NOMO-1 treated with dmso at 0.1 percent for 144 hours (cell line): ENCODE measurements around the gene RPA3.
"Not testable (repeated sequence)": the region's sequence is repeated elsewhere in the genome, so short reads cannot be mapped to it uniquely, and the experiment has no call there.

ENCODE experiments used
- DNase-seq: peaks from one replicate; lab custom pipeline; 2025; ENCODE audit not compliant: unreplicated experiment; lab: John Stamatoyannopoulos, UW

Gene RPA3

DNA sequence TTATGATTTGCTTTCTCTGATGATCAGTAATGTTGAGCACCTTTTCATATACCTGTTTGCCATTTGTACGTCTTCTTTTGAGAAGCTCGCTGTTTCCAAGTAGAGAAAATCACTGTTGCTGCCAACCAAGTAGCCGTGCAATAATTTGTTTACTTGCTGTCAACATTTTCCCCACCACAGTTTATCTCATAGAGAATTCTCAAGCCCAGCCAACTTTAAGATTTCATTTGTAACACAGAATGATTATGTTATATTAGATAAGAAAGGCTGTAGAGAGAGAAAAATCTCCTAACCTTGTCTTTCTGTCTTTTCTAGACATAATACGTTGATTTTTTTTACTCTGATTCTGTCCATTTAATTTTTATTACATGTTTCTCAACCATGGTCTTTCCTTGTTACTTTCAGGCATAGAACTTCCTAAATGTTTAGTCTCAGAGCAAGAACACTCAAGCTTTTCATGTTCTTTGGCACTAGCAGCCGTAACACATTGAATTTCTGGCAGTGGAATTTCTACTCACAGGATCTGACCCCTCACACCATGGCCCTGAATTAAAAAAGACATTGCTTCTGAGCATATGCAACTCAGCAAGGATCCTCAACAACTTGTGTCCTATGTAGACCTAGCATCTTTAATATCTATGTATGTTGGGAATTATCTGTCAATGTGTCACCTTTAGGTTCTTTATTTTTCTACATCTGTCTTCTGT lies 23.1 kb downstream of the RPA3 start:
- no peak for DNase-seq

DNA sequence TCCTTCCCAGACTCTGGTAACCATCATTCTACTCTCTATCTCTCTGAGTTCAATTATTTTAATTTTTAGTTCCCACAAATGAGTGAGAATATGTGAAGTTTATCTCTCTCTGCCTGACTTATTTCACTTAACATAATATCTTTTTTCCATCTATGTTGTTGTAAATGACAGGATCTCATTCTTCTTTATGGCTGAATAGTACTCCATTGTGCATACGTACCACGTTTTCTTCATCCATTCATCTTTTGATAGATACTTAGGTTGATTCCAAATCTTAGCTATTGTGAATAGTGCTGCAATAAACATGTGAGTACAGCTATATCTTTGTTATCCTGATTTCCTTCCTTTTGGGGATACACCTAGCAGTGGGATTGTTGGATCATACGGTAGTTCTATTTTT lies 23.9 kb downstream of the RPA3 start:
- no peak for DNase-seq

DNA sequence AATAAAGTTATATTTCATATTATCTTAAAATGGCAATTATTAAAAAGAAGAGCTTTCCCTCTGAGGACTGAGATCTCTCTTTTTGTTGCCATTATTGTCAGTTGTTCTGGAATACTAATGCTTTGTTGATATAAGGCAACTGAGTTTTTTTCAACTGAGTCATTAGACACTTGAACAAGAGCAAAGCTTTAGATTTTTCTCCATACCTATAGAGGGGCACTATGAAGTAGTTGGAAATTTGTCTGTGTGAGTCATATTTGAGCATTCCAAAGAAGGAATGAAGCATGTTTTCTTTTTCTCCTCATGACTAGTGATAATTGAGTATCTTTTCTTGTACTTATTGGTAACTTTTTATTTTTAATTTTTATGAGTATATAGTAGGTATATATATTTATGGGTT lies 24.5 kb downstream of the RPA3 start:
- no peak for DNase-seq

DNA sequence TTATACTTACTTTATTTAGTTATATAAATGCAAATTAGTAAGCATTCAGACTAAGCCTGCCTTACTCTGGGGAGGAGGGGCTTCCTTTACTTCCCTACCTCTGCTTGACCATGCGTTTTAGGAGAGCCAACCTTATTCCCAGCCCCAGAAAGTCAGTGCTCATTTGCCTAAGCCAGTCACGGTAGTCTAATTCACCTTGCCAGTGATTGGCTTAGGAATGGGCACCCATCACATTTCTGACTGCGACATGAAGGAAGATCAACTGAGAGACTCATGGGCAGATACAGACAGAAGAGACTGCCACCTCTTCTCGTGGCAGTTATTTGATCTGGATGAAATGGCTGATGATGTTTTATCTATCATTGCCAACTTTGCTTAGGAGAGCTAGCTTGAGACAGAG lies 29.5 kb downstream of the RPA3 start:
- no peak for DNase-seq

DNA sequence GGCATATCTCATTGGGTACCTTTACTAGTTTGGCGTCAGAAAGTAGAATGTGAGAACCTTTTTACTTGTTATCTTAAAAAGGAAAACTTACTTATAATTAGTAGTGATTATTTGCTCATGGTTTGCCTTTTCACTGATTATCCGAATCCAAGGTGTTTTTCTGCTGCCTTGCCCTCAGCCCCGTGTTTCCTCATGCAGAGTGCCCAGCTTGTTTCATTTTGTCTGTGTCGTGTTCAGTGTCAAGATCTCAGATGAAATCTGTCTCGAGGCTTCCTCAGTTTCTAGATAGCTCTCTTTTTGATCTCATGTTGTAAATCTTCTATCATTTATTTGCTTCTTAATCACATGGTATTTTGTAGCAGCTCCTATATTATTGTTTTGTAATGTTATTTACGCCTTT lies 30.1 kb downstream of the RPA3 start:
- no peak for DNase-seq

DNA sequence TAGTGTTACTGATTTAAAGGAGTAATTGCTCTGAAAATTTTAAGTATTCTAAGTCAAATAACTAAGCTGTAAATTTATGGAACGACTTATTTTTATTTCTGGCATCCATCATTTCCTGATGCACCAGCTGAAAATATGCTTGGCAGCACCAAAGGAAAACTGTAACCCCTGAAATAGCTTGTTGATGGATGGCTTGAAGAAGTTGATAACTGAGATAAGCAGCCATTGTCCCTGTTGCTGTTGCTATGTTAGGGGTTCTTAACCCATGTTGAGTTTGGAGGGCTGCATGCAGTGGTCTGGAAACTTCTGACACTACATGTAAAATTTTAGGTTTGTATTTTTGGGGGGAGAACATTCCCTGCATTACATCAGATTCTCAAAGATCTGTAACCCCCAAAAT lies 30.6 kb downstream of the RPA3 start:
- DNase-seq: no peak

DNA sequence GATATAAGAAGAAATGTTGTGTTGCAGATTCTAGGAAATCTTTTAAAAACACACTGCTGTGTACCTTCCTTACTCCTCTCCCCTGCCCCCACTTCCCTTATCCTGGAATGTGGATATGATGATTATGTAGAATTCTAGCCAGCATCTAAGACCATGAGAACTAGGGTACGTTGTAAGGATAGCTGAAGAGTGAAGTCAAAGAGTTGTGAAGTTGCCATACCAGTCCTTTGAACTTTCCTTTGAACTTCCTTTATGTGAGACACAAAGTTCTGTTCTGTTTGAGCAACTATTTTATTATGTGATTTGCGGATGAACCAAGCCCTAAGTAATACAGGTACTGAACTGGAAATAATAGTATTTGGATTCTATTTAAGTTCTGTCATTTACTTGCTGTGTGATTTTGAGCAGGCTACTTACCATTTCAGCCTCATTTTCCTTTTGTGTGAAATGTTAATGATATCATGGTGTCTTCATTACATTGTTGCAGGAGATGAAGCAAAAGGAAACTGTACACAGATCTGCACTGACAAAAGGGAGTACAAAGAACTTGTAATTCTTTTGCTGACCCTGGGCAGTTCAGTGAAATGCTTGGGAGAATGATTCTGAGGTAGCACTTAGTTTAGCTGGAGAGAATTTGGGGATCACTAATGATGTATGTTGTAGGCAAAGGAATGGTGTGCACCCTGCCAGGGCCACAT lies 31.4 kb downstream of the RPA3 start:
- no peak for DNase-seq

DNA sequence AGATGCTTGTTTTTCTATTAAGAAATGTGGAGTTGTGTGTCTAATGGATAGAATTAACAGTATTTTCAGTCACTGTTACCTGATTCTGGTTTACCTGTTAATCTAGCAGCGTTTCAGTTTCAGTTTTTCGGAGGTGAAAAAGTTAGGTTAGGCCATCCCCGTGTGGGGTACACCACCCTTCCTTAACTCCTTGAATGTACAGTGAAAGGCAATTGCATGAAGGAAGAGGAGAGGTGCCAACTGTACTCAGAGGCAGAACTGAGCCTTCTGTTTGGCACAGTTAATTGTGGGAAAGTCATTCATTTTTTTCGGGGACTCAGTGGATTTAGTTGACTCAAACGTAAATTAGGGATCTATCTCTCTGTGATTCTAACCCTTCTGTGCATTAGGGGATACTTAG lies 35.5 kb downstream of the RPA3 start:
- no peak for DNase-seq

DNA sequence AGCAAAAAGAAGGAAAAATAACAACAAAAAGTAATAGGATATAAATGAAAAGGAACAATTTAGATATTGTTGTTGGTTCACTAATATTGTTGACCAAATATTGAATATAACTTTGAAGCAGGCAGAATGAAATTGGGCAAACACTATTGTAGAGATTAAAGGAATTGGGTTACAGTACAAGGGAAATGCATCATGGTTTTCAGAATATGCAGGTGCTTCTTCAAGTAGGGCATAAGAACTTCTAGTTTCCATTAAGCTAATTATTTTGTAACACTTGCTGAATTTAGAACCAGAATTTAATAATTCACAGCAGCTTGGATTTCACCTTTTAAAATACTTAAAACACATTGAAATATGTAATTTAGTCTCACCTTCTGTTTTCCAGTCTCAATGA lies 36.5 kb downstream of the RPA3 start:
- DNase-seq: no peak

DNA sequence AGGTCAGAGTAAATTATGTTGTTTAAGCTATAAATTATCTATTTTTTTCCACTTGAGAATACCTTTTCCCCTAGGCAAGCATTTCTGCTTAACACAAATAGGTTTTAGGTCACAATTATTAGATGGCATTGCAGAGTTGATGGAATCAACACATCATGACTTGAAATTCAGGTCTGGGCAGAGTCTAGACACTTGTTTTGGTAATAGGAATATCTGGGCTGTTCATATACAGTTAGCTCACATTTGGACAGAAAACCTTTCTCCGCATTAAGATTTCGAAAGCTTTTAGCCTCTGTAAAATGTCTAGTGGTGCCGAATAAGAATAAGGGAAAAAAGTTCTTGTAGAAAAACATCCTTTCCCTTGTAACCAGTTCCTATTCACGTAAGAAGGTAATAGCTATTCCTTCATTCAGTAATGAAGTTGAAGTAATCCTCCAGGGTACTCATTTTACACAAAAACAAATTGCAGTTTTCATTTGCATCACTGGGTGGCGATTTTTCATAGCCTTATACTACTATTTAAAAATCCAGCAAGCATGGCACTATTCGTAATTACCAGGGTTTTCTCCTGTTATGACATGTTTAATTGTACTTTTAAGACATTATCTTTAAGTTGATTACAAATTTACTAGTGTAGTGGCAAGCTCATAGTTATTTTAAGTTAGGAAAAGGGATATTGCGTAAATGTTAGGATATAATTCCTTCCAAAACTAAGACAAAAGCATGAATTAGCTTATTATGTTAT lies 37.0 kb downstream of the RPA3 start:
- no peak for DNase-seq

DNA sequence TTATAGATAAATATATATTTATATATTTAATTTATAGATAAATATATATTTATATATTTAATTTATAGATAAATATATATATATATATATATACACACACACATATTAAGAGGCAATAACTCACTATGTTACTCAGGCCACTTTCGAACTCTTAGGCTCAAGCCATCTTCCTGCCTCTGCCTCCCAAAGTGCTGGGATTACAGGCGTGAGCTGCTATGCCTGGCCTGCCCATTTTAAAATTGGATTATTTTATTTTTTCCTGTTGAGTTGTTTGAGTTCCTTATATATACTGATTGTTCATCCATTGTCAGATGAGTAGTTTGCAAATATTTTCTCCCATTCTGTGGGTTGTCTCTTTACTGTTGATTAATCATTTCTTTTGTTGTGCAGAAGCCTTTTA lies 38.8 kb downstream of the RPA3 start:
- not testable (repeated sequence) for DNase-seq

DNA sequence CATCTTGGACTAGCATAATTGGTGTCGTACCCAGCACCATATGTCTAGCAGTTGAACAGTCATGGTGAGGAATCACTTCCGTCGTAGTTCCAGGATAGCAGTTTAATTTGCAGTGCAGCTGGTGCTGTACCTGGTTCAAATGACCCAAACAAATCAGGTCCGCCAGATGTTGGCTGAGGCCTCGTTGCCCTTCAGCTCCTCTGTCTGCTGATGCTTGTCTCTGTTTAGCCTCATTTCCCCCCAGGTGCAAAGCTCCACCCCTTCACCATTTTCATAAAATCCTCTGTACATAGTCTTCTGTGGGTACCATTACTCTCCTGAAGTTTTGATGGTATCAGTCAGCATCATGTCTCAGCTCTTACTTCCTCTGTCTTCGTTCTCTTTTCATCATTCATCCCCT lies 42.7 kb downstream of the RPA3 start:
- no peak for DNase-seq

DNA sequence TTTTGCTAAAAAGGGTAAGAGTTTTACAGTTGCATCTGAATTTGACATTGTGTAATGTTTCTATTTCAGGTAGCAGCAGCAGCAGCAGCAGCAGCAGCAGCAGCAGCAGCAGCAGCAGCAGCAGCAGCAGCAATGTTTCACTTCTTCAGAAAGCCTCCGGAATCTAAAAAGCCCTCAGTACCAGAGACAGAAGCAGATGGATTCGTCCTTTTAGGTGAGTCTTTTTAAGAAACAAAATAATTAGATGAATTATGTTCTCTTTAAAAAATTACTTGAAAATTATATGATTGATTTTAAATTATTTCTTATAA lies 45.2 kb downstream of the RPA3 start:
- no peak for DNase-seq

DNA sequence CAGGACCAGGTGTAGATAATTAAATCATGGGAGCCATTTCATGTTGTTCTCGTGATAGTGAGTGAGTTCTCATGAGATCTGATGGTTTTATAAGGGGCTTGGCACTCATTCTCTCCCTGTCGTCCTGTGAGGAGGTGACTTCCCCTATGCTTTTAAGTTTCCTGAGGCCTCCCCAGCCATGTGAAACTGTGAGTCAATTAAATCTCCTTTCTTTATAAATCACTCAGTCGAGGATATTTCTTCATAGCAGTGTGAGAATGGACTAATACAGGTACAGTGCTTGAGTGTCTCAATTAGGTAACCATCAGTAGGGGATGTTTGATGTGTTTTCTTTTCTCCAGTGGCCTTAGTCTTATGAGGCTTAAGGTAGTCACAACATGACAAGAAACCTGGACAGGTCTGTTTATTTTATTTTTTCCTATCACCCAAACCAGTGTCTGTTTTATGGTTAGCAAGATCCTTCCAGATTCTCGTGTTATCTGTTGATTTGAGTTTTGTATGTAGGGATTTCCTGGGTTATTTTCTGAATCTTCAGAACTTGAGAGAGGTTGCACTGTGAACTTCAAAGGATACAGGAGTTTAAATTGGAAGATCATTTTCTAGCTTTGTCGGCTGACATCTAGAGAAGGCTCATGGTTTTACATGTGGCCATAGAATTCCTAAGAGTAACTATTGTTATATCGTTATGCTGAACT lies 45.7 kb downstream of the RPA3 start:
- no peak for DNase-seq

DNA sequence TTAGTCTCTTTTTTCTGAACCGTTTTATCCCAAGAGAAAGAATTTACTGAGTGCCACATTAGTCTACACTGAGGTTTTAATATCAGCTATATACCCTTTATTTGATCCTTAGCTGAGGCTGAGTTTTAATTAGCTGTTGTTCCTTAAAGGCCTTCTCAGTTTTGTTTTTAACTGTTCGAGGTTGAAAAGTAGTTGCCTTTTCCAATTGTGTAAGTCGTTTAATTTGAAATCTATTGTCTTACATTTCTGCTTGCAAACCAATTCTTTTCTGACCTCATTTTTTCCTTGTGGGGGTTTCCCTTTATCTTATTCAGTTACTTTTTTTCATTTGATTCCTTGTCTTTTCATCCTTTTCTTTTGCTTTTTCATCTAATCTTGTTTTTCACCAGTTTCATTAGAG lies 47.0 kb downstream of the RPA3 start:
- DNase-seq: no peak

DNA sequence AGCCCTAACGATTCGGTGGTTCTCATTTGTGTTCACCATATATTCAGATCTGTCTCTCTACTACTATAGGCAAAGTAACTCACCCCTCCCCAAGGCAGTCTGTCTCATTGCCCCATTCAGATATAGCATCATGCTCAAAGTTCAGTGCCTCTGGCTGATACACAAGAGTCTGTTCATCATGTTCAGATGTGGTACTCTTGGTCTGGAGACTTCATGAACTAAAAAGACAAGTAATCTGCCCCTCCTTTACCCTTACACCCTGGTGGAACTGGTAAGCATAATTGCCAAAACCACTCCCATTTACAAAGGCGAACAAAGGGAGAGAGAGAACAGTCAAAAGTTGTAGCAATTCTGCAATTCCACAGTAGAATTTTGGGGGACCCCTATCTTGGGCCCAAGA lies 47.9 kb downstream of the RPA3 start:
- no peak for DNase-seq

DNA sequence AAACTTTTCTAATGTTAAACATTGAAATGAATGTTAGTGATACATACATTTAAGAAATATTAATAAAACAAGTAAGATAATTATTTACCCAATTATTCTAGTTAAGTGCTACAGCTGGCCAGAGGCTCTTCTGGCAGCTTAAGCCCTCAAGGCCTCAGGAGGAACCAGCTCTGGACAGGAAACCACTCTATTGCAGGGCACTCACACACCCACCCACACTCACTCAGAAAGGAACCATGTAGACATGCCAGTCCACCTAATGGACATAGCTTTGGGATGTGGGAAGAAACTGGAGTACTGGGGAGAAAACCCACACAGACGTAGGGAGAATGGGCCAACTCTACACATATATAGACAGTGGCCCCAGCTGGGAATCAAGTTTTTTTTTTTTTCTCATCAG lies 49.7 kb downstream of the RPA3 start:
- DNase-seq: no peak

DNA sequence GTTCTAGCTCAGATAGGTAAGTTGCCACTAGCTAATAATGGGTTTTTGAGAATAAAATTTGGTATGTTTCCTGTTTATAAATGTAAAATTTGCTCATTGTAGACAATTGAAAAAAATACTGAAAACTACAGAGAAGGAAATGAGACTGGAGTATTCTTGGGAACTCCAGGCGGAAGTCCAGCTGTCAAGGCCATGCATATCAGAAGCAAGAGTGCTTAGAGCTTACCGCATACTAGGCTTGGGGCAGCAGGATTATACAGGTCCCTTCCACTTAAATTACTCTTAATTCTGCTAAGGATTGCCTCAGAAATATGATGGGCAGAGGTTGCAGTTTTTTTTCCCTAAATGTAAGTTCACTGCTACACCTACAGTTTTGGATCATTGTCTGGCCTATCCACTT lies 51.2 kb downstream of the RPA3 start:
- no peak for DNase-seq

DNA sequence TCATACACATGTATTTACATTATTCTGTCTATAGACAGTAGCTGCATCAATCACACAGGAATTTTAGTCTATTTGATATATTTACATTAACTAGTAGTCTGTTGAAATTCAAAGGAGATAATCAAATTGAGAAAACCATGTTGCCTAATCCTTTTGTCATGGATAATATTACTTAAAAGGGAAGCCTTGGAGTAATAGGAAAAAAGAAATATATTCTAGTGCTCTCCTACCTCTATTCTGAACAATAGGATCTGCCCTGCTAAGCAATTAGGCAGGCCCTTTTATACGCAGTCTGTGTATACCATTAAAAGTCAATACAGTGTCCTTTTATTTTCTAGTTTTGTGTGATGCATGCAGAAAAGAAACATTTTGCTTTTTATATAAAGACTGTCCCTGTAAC lies 53.4 kb downstream of the RPA3 start:
- no peak for DNase-seq

DNA sequence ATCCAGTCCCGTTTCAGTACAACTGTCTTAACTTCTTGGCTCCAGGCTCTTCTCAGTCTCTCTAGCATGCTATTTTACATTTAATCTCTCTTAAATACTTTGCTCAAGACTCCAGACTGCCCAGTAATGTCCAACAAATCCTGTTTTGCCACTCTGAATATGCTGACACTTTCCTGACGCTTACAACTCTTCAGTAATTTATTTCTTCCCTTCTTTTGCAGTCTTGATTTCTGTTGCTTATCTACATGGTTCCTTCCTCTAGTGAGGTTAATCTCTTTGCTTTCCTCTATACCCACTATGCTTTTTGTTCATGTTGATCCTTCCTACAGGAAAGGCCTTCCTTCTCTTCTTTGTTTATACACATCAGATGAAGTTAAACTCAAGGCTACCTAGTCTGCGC lies 54.1 kb downstream of the RPA3 start:
- no peak for DNase-seq

DNA sequence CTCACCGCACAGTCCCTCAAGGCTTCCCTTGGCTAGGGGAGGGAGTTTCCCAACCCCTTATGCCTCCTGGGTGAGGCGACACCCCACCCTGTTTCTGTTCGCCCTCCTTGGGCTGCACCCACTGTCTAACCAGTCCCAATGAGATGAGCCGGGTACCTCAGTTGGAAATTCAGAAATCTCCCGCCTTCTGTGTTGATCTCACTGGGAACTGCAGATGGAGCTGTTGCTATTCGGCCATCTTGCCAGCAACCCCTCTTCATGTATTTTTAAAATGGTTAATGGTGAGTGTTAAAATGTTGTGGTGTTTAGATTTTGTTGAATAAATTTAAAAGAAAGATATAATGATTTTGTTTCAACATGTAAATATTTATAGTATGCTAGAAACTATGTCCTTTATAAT lies 55.9 kb downstream of the RPA3 start:
- DNase-seq: no peak

DNA sequence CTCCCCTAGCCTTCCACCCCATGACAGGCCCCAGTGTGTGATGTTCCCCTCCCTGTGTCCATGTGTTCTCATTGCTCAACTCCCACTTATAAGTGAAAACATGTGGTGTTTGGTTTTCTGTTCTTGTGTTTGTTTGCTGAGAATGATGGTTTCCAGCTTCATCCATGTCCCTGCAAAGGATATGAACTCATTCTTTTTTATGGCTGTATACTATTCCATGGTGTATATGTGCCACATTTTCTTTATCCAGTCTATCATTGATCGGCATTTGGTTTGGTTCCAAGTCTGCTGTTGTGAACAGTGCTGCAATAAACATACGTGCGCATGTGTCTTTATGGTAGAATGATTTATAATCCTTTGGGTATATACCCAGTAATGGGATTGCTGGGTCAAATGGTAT lies 61.9 kb downstream of the RPA3 start:
- not testable (repeated sequence) for DNase-seq
